Activated CD8-positive, alpha-beta T cell treated with anti-CD3 and anti-CD28 coated beads for 36 hours (primary cell): ENCODE data around the gene MYL6. TPM values are rescaled to one million over a fixed set of nuclear protein-coding genes. Genes with fewer than 3 reads are reported as not detected.
"Not testable (repeated sequence)": the region's sequence is repeated elsewhere in the genome, so short reads cannot be mapped to it uniquely, and the experiment has no call there.

ENCODE experiments used
- ATAC-seq: fragments of 200-7000 bp; cut with Tn5 transposase; one replicate; pipeline ENCODE4 v1.10.0; 2021; ENCODE audit warnings: mild to moderate bottlenecking, moderate library complexity
- CTCF ChIA-PET: fragments of 350-600 bp; sonication (Branson Sonifier 250); formaldehyde crosslinking; loops from one replicate; lab custom pipeline; 2021; ENCODE audit warnings: antibody characterized with exemption; lab: Charles Lee
- POLR2A ChIA-PET: fragments of 350-600 bp; sonication (Branson Sonifier 250); formaldehyde crosslinking; loops from one replicate; lab custom pipeline; 2021; ENCODE audit warnings: antibody characterized with exemption; lab: Charles Lee
- DNase-seq: peaks from one replicate; pipeline ENCODE4 v3.0.0-alpha.2; 2020
- H3K27ac Mint-ChIP-seq: one replicate; pipeline ENCODE4 v1.8.0; 2021; ENCODE audit warnings: mild to moderate bottlenecking, mixed read lengths
- H3K27me3 Mint-ChIP-seq: one replicate; pipeline ENCODE4 v1.8.0; 2021; ENCODE audit warnings: mixed read lengths
- H3K36me3 Mint-ChIP-seq: one replicate; pipeline ENCODE4 v1.8.0; 2021; ENCODE audit warnings: low read depth, mixed read lengths
- H3K4me1 Mint-ChIP-seq: one replicate; pipeline ENCODE4 v1.8.0; 2021; ENCODE audit warnings: low read depth, mixed read lengths
- H3K4me3 Mint-ChIP-seq: one replicate; pipeline ENCODE4 v1.8.0; 2021; ENCODE audit warnings: mild to moderate bottlenecking, moderate library complexity, mixed read lengths
- H3K9me3 Mint-ChIP-seq: one replicate; pipeline ENCODE4 v1.8.0; 2021; ENCODE audit warnings: mixed read lengths
- intact Hi-C: fragments of 100-400 bp; cut with micrococcal nuclease; formaldehyde crosslinking; loops from one replicate; pipeline ENCODE4 v1.10.0; 2022
- total RNA-seq, 2 experiments: library from RNA; stranded (reverse); gene quantifications; one replicate each; pipeline ENCODE4 v1.2.3, GENCODE V29; 2021
- TF ChIP-seq, protein P1 (sequence below): fragments of 200-600 bp; IDR thresholded peaks from one replicate; pipeline ENCODE4 v1.8.0; 2022; ENCODE audit warnings: antibody characterized with exemption, mild to moderate bottlenecking

MYL6 gene
- total RNA-seq, 2 experiments from 2014 or later: 647 to 663 TPM

DNA sequence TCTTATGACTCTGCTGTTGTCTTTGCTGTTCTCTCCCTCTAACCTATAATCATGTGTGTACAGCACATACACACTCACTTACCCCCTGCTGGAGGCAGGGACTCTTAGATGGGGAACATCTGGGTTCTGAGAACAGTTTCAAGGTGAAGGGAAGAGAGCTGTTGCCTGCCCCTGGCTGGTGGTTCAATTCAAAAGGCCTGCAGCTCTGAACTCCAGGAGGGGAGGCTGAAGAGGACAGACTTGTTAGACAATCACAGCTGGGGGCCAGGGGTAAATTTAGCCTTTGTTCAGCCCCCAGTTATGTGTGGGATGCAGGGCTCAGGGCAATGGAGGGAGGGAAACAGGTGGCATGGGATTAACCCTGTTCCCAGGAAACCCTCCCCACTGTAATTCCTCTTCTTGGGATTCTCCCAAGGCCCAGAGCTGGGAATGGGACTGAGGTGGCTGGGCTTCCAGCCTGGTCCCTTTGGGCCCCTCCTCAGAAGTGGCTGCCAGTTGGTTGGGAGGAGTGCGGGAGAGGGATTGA is 3.9 kb upstream of the MYL6 start:
- POLR2A ChIA-PET: interaction anchor here (0.9 to 3.6 kb wide), 7 partner anchors 9 to 50 kb away, joined by 3 to 19 read pairs (median 4); partner anchors contain the start of genes ESYT1, PA2G4, RPL41 and ZC3H10
- intact Hi-C loops: loop anchor here (5.0 kb wide), 1 partner anchor 37 kb away; the partner anchor contains the start of genes RPL41 and ZC3H10

DNA sequence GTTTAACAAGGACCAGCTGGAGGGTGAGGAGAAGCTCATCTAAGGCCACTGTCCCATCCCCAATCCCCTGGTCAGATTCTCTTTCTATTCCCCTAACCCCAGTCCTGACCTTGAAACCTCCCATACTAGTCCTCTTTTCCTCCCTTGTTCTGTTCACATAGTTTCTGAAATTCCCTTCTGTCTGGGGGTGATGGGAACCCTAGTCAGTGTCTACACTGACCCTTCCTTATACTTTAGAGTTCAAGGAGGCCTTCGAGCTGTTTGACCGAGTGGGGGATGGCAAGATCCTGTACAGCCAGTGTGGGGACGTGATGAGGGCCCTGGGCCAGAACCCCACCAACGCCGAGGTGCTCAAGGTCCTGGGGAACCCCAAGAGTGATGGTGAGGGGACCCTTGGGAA is 3.3 kb upstream of the MYL6 start:
- Mint-ChIP-seq H3K4me3 (no peak overlapping the region), H3K4me1 (peaks cover 38% of the 10 kb centered on the region), H3K36me3 (peaks cover 29% of the 10 kb centered on the region), H3K9me3 (no peaks in the 10 kb centered on the region), H3K27ac (no peak overlapping the region), H3K27me3 (no peaks in the 10 kb centered on the region)
- ATAC-seq: no peak
- intact Hi-C loops: loop anchor here (5.0 kb wide), 1 partner anchor 38 kb away; the partner anchor contains the start of genes RPL41 and ZC3H10
- ChIA-PET CTCF (interaction anchor here (0.7 to 3.1 kb wide), 6 partner anchors 12 to 37 kb away, joined by 3 to 14 read pairs (median 6); partner anchors contain the start of genes SMARCC2 and ZC3H10), POLR2A (interaction anchor here (0.9 to 3.6 kb wide), 7 partner anchors 11 to 67 kb away, joined by 3 to 19 read pairs (median 4); partner anchors contain the start of genes ESYT1, PA2G4, RNF41 and RPL41)
- TF ChIP-seq, protein P1, sequence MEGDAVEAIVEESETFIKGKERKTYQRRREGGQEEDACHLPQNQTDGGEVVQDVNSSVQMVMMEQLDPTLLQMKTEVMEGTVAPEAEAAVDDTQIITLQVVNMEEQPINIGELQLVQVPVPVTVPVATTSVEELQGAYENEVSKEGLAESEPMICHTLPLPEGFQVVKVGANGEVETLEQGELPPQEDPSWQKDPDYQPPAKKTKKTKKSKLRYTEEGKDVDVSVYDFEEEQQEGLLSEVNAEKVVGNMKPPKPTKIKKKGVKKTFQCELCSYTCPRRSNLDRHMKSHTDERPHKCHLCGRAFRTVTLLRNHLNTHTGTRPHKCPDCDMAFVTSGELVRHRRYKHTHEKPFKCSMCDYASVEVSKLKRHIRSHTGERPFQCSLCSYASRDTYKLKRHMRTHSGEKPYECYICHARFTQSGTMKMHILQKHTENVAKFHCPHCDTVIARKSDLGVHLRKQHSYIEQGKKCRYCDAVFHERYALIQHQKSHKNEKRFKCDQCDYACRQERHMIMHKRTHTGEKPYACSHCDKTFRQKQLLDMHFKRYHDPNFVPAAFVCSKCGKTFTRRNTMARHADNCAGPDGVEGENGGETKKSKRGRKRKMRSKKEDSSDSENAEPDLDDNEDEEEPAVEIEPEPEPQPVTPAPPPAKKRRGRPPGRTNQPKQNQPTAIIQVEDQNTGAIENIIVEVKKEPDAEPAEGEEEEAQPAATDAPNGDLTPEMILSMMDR: no peak
- DNase-seq: no peak

More for the DNA sequence above, 3.9 kb upstream of the MYL6 start:
- Mint-ChIP-seq H3K4me3 (no peak overlapping the region), H3K9me3 (no peaks in the 10 kb centered on the region), H3K4me1 (peaks cover 36% of the 10 kb centered on the region), H3K27me3 (no peaks in the 10 kb centered on the region), H3K36me3 (peaks cover 24% of the 10 kb centered on the region), H3K27ac (no peak overlapping the region)
- ATAC-seq (no peak), DNase-seq (no peak)
- CTCF ChIA-PET: interaction anchor here (0.7 to 3.1 kb wide), 6 partner anchors 12 to 36 kb away, joined by 3 to 14 read pairs (median 6); partner anchors contain the start of genes SMARCC2 and ZC3H10
- TF ChIP-seq, protein P1: no peak

DNA sequence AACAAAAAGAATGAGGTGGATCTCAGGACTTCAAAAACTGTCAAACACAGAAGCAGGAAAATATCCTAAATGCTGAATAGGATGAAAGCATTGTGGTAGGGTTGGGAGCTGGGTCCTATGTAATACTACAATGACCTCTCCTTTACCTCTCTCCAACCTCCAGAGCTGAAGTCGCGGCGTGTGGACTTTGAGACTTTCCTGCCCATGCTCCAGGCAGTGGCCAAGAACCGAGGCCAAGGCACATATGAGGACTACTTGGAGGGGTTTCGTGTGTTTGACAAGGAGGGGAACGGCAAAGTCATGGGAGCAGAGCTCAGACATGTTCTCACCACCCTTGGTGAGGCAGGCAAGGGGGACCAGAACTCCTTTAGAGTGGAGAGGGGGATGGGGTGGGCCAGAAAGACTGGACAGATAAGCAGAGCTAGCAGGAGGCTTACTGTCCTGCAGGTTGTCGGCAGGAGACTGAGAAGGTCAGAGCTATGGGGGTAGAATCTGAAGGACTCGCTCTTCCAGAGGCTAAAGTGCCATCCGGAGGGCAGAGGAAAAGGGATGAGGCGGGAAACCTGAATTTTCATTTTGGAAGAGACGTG is 2.8 kb upstream of the MYL6 start:
- Mint-ChIP-seq H3K27ac (no peak overlapping the region), H3K4me3 (no peak overlapping the region), H3K27me3 (no peaks in the 10 kb centered on the region), H3K36me3 (peaks cover 35% of the 10 kb centered on the region), H3K4me1 (peaks cover 39% of the 10 kb centered on the region), H3K9me3 (no peaks in the 10 kb centered on the region)
- DNase-seq: no peak
- POLR2A ChIA-PET: interaction anchor here (1.3 to 3.6 kb wide), 4 partner anchors 28 to 67 kb away, joined by 3 to 19 read pairs (median 8); partner anchors contain the start of genes ESYT1, PA2G4, RNF41 and RPL41
- TF ChIP-seq, protein P1: no peak
- CTCF ChIA-PET: interaction anchor here (0.7 to 3.1 kb wide), 5 partner anchors 13 to 37 kb away, joined by 3 to 14 read pairs (median 9); partner anchors contain the start of genes SMARCC2 and ZC3H10
- intact Hi-C loops: no loop called here
- no peak for ATAC-seq

DNA sequence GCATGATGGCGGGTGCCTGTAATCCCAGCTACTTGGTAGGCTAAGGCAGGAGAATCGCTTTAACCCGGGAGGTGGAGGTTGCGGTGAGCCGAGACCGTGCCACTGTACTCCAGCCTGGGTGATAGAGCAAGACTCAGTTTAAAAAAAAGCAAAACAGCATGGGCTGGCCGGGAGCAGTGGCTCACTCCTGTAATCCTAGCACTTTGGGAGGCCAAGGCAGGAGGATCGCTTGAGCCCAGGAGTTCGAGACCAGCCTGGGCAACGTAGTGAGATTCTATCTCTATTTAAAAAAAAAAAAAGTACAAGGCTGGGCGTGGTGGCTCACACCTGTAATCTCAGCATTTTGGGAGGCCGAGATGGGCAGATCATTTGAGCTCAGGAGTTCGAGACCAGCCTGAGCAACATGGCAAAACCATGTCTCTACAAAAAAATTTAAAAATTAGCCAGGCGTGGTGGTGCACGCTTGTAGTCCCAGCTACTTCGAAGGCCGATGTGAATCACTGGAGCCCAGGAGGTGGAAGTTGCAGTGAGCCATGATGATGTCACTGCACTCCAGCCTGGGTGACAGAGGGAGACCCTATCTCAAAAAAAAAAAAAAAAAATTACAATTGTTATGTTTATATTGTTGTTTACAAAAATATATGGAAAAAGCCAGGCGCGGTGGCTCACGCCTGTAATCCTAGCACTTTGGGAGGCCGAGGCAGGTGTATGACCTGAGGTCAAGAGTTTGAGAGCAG is 1.5 kb upstream of the MYL6 start:
- H3K27me3 Mint-ChIP-seq, H3K9me3 Mint-ChIP-seq, ATAC-seq, intact Hi-C loops, DNase-seq: not testable (repeated sequence)
- ChIA-PET CTCF (interaction anchor here (0.6 to 3.1 kb wide), 3 partner anchors 30 to 37 kb away, joined by 3 to 14 read pairs (median 12); partner anchors contain the start of gene SMARCC2), POLR2A (interaction anchor here (0.6 to 3.6 kb wide), 7 partner anchors 8 to 52 kb away, joined by 3 to 19 read pairs (median 4); partner anchors contain the start of genes PA2G4, RPL41 and ZC3H10)
- peak overlapping the region; percentile 98 for H3K27ac Mint-ChIP-seq
- H3K4me3 Mint-ChIP-seq: peak overlapping the region; percentile 95
- H3K4me1 Mint-ChIP-seq: peaks cover 40% of the 10 kb centered on the region
- H3K36me3 Mint-ChIP-seq: peaks cover 45% of the 10 kb centered on the region
